ENCODE measurements around the gene ACOX3.

The ACOX3 gene

GRCh38 chr4:8326206-8326605 is 114.3 kb downstream of the ACOX3 start:
- DNase-seq (ENCODE audit: low read depth), result no peak
- TF ChIP-seq CTCF (IDR thresholded peaks at IDR 0.05; ENCODE audit: low read depth, low read length, missing control alignments), result no peak
- H3K4me3 ChIP-seq (ENCODE audit: low read depth, low read length), result no peak overlapping the region

GRCh38 chr4:8325291-8325973 is 115.1 kb downstream of the ACOX3 start:
- no peak for DNase-seq (ENCODE audit: low read depth)
- TF ChIP-seq CTCF (IDR thresholded peaks at IDR 0.05; ENCODE audit: low read depth, low read length, missing control alignments), result no peak
- H3K4me3 ChIP-seq (ENCODE audit: low read depth, low read length), result no peak overlapping the region

- DNase-seq (ENCODE audit: low read depth), result no peak
These were observed 115.8 kb downstream of the ACOX3 start for GRCh38 chr4:8324640-8325239.

GRCh38 chr4:8323947-8324555 is 116.5 kb downstream of the ACOX3 start:
- TF ChIP-seq CTCF (IDR thresholded peaks at IDR 0.05; ENCODE audit: low read depth, low read length, missing control alignments), result no peak
- no peak for DNase-seq (ENCODE audit: low read depth)
- H3K4me3 ChIP-seq (ENCODE audit: low read depth, low read length), result no peak overlapping the region

More at GRCh38 chr4:8324640-8325239, 115.8 kb downstream of the ACOX3 start:
- H3K4me3 ChIP-seq (ENCODE audit: low read depth, low read length), result no peak overlapping the region
- no peak for TF ChIP-seq CTCF (IDR thresholded peaks at IDR 0.05; ENCODE audit: low read depth, low read length, missing control alignments)

- no peak for DNase-seq (ENCODE audit: low read depth)
- no peak for TF ChIP-seq CTCF (IDR thresholded peaks at IDR 0.05; ENCODE audit: low read depth, low read length, missing control alignments)
- H3K4me3 ChIP-seq (ENCODE audit: low read depth, low read length), result no peak overlapping the region
These were observed 117.5 kb downstream of the ACOX3 start for GRCh38 chr4:8322794-8323704.

- no peak for DNase-seq (ENCODE audit: low read depth)
- TF ChIP-seq CTCF (IDR thresholded peaks at IDR 0.05; ENCODE audit: low read depth, low read length, missing control alignments), result no peak
- no peak overlapping the region for H3K4me3 ChIP-seq (ENCODE audit: low read depth, low read length)
These were observed 118.8 kb downstream of the ACOX3 start for GRCh38 chr4:8321771-8322170.
